GM21723 (cell line): ENCODE measurements around the gene MIF.
"Not testable (repeated sequence)": the region's sequence is repeated elsewhere in the genome, so short reads cannot be mapped to it uniquely, and the experiment has no call there.

Experiments
- ATAC-seq: cut with Tn5 transposase; IDR thresholded peaks from one replicate; pipeline ENCODE4 v1.9.1; 2021; ENCODE audit warnings: mild to moderate bottlenecking, moderate library complexity; ENCODE audit not compliant: unreplicated experiment

Gene MIF

DNA sequence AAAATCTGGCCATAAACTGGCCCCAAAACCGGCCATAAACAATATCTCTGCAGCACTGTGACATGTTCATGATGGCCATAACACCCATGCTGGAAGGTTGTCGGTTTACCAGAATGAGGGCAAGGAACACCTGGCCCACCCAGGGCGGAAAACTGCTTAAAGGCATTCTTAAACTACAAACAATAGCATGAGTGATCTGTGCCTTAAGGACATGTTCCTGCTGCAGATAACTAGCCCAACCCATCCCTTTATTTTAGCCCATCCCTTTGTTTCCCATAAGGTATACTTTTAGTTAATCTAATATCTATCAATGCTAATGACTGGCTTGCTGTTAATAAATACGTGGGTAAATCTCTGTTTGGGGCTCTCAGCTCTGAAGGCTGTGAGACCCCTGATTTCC is 6.0 kb downstream of the MIF start:
- not testable (repeated sequence) for ATAC-seq

DNA sequence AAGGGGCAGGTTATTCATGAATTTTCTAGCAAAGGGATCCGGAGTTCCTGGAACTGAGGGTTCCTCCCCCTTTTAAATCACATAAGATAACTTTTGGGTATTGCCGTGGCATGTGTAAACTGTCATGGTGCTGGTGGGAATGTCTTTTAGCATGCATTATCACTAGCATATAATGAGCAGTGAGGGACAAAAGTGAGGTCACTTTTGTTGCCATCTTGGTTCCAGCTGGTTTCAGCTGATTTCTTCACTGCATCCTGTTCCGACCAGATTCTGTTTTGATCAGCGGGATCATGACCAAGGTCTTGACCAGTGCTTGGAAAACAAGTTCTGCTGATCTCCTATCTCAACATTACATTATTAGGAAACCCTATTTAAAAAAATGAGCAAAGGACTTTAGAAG is 7.4 kb downstream of the MIF start:
- no peak for ATAC-seq

DNA sequence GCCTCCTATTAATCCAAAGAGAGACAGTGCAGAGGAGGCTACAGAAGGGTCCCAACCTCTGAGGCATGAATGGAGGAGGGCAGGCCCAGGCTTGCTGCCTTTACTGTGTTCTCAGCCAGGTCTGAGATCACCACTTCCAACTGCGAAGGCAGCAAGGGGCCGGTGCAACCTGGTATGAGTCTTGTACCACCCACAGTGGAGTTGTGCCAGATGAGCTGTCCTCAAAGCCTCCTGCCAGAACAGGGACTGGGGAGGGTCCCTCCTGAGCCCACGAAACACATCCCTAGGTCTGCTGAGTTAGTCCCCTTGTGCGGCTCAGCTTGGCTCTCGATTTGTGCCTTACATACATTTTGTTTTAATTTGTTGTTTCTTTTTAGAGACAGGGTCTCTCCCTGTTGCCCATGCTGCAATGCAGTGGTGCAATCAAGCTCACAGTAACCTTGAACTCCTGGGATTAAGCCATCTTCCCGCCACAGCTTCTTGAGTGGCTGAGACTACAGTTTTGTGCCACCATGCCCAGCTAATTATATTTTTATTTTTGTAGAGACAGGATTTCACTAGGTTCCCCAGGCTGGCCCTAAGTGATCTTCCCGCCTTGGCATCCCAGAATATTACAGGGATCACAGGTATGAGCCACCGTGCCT is 9.3 kb downstream of the MIF start:
- ATAC-seq = no peak

DNA sequence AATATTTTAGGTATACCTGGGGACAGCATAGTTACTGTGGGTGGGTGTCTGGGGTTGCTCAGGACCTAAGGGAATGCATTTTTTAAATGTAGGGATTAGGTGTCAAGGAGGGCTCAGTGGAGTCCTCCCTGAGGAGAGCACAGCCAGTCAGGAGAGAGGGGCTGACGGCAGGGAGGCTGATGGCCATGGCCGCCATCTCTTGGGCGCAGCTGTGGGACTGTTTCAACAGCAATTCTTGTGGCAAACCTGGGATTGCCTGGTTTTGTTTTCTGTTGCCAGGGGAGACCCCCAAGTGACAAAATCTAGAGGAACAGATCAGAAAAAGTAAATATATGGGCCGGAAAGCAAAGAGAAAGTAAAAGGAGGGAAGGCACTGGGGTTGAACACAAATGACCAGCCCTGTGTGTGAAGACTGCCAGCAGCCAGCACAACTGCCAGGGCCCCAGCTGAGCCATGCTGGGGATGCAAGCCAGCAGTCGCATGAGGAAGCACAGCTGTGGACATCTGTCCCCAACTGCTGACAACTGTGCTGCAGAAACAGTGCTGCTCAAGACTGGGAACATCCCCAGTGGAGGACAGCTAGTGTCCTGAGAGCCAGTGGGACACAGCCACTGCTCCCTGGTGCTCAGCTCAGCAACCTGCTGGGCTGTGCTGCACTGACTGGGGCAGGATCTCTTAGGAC is 10.5 kb downstream of the MIF start:
- ATAC-seq = no peak

DNA sequence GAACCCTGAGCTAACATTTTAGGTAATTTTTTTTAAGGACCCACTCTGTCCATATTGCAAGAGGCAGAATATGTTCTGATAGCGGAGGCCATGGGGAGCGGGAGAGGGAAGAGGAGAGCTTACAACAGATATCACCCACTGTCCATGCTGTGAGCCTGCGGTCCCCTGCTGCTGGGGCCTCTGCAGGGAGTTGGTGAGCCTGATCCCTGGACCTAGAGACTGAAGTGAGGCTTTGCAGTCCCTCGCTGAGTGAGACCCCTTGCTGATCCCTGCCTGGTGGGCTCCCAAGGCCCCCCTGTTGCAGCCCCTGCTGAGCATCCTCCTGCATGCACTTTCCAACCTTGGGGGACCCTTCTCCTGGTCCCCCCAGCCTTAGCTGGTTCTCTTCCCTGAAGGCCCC is 12.5 kb downstream of the MIF start:
- ATAC-seq = no peak

DNA sequence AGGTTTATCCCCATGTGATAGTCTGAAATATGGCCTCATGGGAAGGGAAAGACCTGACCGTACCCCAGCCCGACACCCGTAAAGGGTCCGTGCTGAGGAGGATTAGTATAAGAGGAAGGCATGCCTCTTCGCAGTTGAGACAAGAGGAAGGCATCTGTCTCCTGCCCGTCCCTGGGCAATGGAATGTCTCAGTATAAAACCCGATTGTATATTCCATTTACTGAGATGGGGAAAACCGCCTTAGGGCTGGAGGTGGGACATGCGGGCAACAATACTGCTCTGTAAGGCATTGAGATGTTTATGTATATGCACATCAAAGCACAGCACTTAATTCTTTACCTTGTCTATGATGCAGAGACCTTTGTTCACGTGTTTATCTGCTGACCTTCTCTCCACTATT is 13.2 kb downstream of the MIF start:
- ATAC-seq = not testable (repeated sequence)

DNA sequence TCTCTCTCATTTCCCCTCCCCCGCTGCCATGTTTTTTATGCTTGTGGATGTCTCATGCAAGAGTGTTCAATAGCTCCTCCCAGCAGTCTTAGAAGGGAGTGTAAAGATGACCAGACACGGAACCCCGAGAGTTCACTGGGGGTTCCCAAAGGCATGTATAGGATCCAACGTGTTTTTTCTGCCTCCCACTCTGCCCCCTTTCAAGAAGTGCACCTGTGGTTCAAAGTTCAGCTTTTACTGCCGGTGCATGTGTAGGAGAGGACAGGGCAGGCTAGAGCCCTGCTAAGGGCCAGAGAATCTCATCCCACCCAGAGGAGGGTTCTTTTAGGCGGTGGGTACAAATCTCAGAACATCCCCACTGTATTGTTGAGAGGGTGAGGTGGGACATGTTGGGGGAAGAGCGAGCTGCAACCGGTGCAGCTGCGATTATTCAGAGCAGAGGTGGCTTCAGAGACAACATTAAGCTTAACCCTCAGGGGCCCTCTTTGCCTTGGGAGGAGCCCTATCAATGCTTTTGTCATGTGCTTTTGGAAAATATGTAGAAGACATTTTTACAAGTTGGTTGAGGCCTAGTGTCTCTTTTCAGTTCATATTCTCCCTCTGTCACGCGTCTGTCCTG is 14.5 kb downstream of the MIF start:
- ATAC-seq = no peak

DNA sequence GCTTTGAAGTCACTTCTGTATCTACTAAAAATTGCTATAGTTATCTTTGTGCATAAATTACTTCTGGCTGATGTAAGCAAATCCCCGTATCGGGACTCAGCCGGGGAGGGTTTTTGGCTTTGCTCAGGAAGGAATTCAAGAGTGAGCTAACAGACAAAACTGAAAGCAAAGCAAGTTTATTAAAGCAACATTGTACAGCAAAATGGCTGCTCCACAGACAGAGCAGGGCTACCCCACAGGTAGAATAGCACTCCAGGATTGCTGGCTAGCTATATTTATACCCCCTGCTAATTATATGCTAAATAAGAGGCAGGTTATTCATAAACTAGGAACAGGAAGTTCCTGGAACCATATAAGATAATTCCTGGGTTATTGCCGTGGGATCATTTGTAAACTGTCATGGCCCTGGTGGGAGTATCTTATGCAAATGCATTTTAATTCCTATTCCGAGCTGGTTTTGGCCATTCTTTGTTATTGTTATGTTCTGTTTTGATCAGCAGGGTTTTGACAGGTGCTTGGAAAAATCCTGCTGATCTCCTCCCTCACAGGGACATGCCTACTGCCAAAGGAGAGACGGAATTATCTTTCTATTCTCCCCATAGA is 15.2 kb downstream of the MIF start:
- ATAC-seq = no peak

DNA sequence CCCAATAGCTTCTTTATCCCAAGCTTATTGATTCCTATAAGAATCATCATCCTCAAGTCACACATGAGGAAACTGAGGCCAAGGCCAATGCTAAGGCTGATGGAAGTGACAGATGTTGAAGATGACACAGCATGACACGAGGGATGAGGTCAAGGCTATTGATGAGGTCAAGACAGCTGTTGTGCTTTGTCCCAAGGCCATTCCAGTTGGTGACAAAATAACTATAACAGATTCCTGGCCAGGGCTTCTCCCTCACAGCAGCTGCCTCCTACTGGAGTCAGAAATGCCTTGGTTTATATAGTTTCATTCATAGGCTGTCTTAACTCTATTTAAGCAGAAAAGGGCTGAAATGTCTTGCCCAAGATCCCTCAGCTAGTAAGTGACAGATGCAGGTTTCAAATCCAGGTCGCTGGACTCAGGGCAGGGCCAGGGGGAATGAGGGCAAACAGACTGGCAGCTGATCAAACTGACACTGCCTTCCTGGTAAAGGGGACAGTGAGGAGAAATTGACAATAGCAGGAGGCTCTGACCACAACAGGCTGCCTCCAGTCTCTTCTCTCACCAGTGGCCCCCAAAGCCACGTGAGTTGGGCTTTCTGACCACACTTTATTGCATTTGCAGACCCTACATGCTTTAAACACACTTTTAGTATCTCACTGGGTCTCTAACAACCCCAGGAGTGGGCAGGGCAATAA is 16.5 kb downstream of the MIF start:
- no peak for ATAC-seq

DNA sequence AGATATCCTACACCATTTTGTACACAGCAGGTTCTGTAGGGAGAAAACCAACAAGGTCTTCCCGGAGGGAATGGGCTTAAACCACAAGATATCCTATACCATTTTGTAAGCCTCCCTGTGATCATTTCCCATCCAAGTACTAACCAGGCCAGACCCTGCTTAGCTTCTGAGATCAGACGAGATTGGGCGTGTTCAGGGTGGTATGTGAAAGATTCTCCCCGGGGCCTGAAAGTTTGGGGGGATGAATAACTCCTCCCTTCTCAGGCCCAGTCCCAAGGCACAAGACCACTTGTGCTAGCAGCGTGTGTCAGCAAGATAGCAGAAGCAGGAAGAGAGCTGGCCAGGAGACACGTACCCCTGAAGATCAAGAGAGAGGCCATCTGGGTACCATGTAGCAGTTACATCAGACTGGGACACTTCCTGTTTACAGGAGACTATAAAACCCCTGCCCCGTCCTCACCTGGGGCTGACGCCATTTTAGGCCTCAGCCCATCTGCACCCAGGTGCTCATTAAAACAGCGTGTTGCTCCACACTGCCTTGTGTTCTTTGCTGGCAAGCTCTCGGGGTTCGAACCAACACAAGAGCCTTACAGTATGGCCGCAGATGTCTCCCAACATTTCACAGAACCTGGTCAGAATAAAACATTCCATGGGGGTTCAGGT is 17.3 kb downstream of the MIF start:
- ATAC-seq = no peak

DNA sequence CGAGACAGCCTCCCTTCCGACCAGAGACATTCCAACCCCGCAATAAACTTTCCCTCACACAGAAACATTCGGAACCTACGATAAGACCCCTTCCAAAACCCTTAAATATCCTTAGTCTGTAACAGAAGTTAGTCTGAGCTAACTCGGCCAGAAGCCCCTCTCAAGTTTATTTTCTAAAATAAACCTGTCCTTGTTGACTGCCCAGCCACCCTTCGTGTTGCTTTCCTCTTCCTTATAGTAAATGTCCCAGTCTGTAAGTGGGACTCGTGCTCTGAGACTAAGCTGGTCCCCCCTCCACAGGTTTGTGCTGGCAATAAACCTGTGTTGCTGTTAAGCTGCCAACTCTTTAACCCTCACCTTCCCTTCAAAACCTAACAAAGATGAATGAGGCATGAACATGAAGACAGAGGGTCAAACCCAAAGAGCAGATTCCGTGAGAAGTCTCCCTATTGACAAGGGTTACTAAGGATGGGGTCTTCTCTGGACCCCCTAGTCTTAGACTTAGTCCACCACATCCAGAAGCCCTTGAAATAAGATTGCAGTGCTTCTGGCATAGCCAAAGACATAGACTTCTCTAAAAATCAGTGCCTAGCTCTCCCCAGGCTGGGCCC is 18.2 kb downstream of the MIF start:
- no peak for ATAC-seq

DNA sequence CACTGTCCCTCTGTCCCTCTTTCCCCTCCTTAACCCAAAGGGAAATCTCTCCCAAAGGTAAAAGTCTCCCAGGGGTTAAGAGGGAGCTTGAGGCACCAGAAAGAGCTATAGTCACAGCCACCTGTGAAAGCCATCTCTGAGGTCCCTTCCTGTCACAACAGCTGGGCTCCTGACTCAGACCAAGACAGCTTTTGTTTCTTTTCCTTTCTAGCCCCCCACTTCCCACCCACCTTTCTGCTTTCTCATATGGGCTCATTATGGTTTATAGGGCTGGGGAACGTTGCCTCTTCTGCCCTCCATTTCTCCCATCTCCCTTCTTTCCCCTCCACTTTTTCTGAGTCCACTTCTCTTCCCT is 19.1 kb downstream of the MIF start:
- peak; percentile 27 for ATAC-seq

DNA sequence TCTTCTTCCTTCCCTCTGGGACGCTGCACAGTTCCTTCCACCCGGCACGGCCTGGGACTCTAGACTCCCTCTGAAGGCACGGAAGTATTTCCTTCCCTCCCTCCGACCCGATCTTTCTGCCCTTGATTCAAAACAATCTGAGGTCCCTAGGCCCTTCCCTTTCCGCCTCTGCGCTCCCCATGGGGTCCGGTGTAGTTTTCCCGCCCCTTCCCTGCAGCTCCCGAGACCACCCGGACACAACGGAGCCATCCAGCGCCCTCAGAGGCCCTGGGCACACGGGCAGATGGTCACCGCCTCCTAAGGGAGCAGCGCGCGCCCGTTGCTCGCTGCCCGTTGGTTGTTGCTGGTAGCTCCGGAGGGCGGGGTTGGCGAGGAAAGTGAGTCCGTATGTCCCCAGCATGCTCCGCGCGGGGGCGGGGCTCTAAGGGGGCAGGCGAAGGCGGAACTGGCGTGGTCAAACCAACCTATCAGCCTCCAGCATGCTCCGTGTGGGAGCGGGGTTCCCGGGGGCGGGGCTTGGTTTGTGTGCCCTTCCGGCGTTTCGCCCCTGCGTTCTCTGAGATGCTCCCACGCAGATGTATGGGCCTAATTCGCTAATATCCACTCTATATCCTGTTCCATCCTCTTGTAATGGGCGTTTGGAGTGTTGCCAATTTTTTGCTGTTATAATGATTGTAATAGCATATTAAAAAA is 19.6 kb downstream of the MIF start:
- peak; percentile 91 for ATAC-seq

DNA sequence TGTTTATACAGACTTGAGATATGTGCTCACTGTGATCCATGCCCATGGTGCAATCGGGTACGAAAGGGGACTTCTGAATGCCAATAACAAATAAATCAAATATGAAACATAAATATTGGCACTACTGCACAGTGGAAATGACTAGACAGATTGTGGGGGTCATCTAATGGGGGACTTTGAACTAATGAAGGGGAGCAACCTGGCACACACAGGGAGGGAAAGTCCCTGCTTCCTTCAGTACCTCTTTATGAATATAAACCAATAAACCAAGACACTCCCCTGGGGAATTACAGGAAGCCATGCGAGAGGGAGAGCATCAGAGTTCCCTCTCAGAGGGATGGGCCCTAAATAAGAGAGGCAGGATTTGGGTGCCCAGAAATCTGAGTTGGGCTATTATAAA is 21.1 kb downstream of the MIF start:
- no peak for ATAC-seq

DNA sequence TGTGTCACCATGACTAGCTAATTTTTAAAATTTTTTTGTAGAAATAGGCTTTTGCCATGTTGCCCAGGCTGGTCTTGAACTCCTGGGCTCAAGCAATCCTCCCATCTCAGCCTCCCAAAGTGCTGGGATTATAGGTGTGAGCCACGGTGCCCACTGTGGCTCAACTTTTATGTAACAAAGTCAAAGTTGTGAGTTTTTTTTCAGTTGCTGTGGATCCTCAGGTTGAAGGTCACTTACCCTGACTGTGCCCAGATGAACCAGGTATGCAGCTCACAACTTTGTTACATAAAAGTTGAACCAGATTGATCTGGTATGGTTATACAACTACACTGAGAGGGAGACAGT is 26.1 kb downstream of the MIF start:
- not testable (repeated sequence) for ATAC-seq

DNA sequence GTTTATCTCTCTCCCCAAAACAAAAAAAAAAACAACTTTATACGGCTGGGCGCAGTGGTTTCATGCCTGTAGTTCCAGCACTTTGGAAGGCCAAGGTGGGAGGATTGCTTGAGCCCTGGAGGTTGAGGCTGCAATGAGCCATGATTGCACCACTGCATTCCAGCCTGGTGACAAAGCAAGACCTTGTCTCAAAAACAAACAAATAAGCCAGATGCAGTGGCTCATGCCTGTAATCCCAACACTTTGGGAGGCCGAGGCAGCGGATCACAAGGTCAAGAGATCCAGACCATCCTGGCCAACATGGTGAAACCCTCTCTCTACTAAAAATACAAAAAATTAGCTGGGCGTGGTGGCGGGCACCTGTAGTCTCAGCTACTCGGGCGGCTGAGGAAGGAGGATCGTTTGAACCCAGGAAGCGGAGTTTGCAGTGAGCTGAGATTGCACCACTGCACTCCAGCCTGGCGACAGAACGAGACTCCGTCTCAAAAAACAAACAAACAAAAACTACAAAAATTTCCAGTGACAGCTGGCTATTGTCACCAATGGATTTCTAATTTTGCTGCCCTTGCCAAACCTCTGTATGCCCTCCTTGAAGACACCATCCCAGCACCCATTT is 27.5 kb downstream of the MIF start:
- not testable (repeated sequence) for ATAC-seq

DNA sequence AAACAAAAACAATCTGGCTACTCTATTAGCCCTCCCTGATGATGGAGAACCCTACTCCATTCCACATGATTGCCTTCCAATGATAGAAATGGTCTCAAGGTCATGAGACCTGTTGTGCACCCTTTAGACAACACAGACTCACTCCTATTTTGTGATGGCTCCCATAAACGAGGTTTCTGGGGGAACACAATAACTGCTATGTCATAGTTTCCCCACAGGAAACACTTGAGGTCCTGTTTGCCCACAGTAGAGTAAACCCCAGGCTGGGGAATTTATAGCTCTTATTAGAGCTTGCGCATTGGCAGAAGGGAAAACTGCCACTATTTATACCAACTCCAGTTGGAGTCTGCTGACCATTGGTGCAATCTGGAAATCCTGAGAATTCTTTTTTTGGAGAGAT is 28.7 kb downstream of the MIF start:
- no peak for ATAC-seq

DNA sequence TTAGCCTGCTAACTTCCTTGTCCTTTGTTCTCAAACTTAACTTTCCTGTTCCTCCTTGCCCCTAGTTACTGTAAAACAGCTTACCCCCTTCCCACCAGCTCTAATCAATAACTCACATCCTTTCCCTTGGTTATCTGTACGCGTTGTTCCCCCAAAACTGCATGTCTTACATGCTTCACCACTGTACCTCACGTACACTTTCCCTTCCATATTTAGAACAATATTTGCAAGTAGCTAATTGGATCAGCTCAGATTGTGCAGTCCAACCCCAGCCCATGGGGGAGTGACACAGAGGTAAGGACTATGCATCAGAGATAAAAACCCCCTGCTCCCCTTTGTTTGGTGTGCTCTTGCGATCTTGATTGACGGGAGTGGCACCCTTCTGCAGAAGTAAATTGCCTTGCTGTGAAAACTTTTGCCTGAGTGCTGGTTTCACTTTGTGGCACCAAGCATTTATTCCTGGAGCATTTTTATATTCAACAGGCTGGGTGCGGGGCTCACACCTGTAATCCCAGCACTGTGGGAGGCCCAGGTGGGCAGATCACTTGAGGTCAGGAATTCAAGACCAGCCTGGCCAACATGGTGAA is 30.9 kb downstream of the MIF start:
- ATAC-seq = no peak

DNA sequence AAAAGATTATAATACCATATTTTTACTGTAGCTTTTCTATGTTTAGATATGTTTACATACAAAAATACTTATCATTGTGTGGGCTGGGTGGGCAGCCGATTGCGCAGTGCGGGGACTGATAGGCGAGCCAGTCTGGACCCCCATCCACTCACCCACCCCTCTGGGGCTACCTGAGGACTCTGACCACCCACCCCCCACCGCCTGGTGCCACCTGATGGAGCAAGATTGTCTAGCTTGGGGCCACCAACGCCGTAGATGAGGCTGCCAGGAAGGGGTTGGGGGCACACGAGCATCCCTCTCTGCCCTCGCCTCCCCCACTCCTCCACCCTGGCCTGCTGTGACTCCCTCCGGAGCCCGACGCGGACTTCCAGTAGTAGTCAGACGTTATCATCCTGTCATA is 32.4 kb downstream of the MIF start:
- no peak for ATAC-seq
